K562 (cell line): Measurements from ENCODE around the gene ITGA1. TPM values are rescaled to one million over a fixed set of nuclear protein-coding genes. Genes with fewer than 3 reads are reported as not detected.

Experiments
- ATAC-seq: fragments of 200-7000 bp; cut with Tn5 transposase; 3 replicates; pipeline ENCODE4 v1.9.1; 2020; ENCODE audit warnings: moderate library complexity
- BruUV-seq: library from RNA; stranded (reverse); fragments of 400-500 nt; replicated peaks from 2 replicates; lab custom pipeline; 2021; lab: Mats Ljungman, UMichigan
- CTCF ChIA-PET: fragments of 300-600 bp; formaldehyde crosslinking; extraction: SDS; loops from one replicate; lab custom pipeline; 2021; ENCODE audit warnings: low intra/inter-chr PET ratio; lab: Yijun Ruan, JAX
- POLR2A ChIA-PET: fragments of 300-600, 350-650 bp; sonication (Branson Sonifier 250); formaldehyde crosslinking; extraction: SDS; loops from one replicate; lab custom pipeline; 2021; ENCODE audit warnings: antibody characterized with exemption, inconsistent platforms; lab: Yijun Ruan, JAX
- DNase-seq, 4 experiments: peaks; one replicate each; pipeline versions ENCODE4 v3.0.0 to v3.0.0-alpha.2; 2011 to 2018; ENCODE audit warnings: low spot score in 3 of 4, mixed read lengths in 3 of 4; ENCODE audit errors: extremely low read depth in 1 of 4
- FAIRE-seq: peaks from 2 replicates; lab custom pipeline; 2011; peaks lifted over from hg19 to GRCh38; lab: Jason Lieb, UNC
- H2AFZ ChIP-seq: 2 replicates; pipeline ENCODE4 v1.6.0; 2011; ENCODE audit warnings: low read depth, low read length, control low read depth, inconsistent platforms
- H3K27ac ChIP-seq: fragments of 200-600 bp; 3 replicates; pipeline ENCODE4 v1.8.0; 2011; ENCODE audit warnings: low read depth, mild to moderate bottlenecking, control low read depth, inconsistent platforms, low read length, moderate library complexity, mixed read lengths; ENCODE audit errors: extremely low read depth
- H3K27me3 ChIP-seq, 2 experiments: fragments of 300-600 bp in 1 of 2; 2 replicates in 1 of 2; 3 replicates in 1 of 2; pipeline versions ENCODE4 v1.6.0 to v1.8.0; 2011; ENCODE audit warnings: inconsistent platforms in 2 of 2, low read length in 2 of 2, mild to moderate bottlenecking in 1 of 2, mixed read lengths in 1 of 2, moderate library complexity in 1 of 2; ENCODE audit not compliant: control insufficient read depth in 2 of 2, insufficient read depth in 2 of 2
- H3K36me3 ChIP-seq: fragments of 300-600 bp; 3 replicates; pipeline ENCODE4 v1.8.0; 2011; ENCODE audit warnings: mild to moderate bottlenecking, low read length, inconsistent platforms; ENCODE audit not compliant: control insufficient read depth, insufficient read depth
- H3K4me1 ChIP-seq, 2 experiments: fragments of 200-600 bp in 1 of 2; replicated peaks in 1 of 2; 2 replicates in 1 of 2; 3 replicates in 1 of 2; pipeline versions ENCODE4 v1.5.1 to v1.8.0; 2011; ENCODE audit warnings: inconsistent platforms in 2 of 2, low read length in 2 of 2, mild to moderate bottlenecking in 1 of 2, mixed read lengths in 1 of 2, moderate library complexity in 1 of 2; ENCODE audit not compliant: control insufficient read depth in 2 of 2, insufficient read depth in 2 of 2
- H3K4me2 ChIP-seq: 2 replicates; pipeline ENCODE4 v1.6.1; 2011; ENCODE audit warnings: low read length, control low read depth, inconsistent platforms, mixed read lengths; ENCODE audit not compliant: insufficient read depth
- H3K4me3 ChIP-seq: fragments of 200-600 bp; sonication (generic), shearing (Covaris generic); 2 replicates; pipeline ENCODE4 v1.5.1; 2016; ENCODE audit warnings: control low read depth, inconsistent platforms
- H3K79me2 ChIP-seq: fragments of 200-600 bp; 3 replicates; pipeline ENCODE4 v1.8.0; 2011; ENCODE audit warnings: low read length, inconsistent platforms; ENCODE audit not compliant: control insufficient read depth, insufficient read depth
- H3K9ac ChIP-seq, 2 experiments: 2 replicates each; pipeline versions ENCODE4 v1.6.0 to v1.6.1; 2011; ENCODE audit warnings: low read depth in 2 of 2, low read length in 2 of 2, control low read depth in 1 of 2, inconsistent platforms in 1 of 2, mild to moderate bottlenecking in 1 of 2, mixed read lengths in 1 of 2; ENCODE audit not compliant: insufficient read depth in 1 of 2
- H3K9me1 ChIP-seq: one replicate; pipeline ENCODE4 v1.6.0; 2011; ENCODE audit warnings: inconsistent platforms, mild to moderate bottlenecking, low read length, moderate library complexity; ENCODE audit not compliant: control insufficient read depth, insufficient read depth
- H3K9me3 ChIP-seq: replicated peaks from 2 replicates; pipeline ENCODE4 v1.5.1; 2011; ENCODE audit warnings: low read depth, low read length, inconsistent platforms; ENCODE audit not compliant: control insufficient read depth, insufficient read depth
- H4K20me1 ChIP-seq: replicated peaks from 2 replicates; pipeline ENCODE4 v1.6.1; 2011; ENCODE audit warnings: low read length, inconsistent platforms, mixed read lengths; ENCODE audit not compliant: control insufficient read depth, insufficient read depth
- FOXJ2 ChIP-seq: fragments of 200-800 bp; sonication (Bioruptor generic); IDR thresholded peaks from 2 replicates; pipeline ENCODE4 v1.6.1; 2016; ENCODE audit warnings: missing genetic modification characterization, missing compliant biosample characterization
- GATAD2A ChIP-seq: fragments of 450-650 bp; IDR thresholded peaks from 2 replicates; pipeline ENCODE4 v1.6.1; 2017
- MCM3 ChIP-seq: fragments of 450-650 bp; IDR thresholded peaks from 2 replicates; pipeline ENCODE4 v1.6.1; 2016
- NR2F6 ChIP-seq: fragments of 450-650 bp; formaldehyde crosslinking; IDR thresholded peaks from 2 replicates; pipeline ENCODE4 v1.4.0; 2020; ENCODE audit warnings: mild to moderate bottlenecking
- ZC3H4 ChIP-seq: sonication (generic); formaldehyde crosslinking; IDR thresholded peaks from 2 replicates; pipeline ENCODE4 v1.9.0; 2021; ENCODE audit warnings: missing genetic modification reagents, borderline replicate concordance
- ZNF232 ChIP-seq: sonication (generic); formaldehyde crosslinking; IDR thresholded peaks from 2 replicates; pipeline ENCODE4 v1.8.0; 2022; ENCODE audit warnings: mild to moderate bottlenecking, missing genetic modification reagents
- ZNF79 ChIP-seq: fragments of 250-450 bp; sonication (Bioruptor Pico); IDR thresholded peaks from 2 replicates; pipeline ENCODE4 v1.4.0; 2020; ENCODE audit warnings: low read depth, mild to moderate bottlenecking, moderate library complexity
- whole genome bisulfite sequencing: fragments of 100-300 bp; shearing (Covaris generic); methylation state at CpG from one replicate; pipeline ENCODE4 v1.1.6; 2016; ENCODE audit warnings: low coverage, mixed read lengths; ENCODE audit not compliant: insufficient coverage; ENCODE audit errors: missing lambda C conversion rate; 5-methylcytosine and 5-hydroxymethylcytosine counted together
- in situ Hi-C: fragments of 300-500 bp; cut with MboI; formaldehyde crosslinking; loops from 4 replicates; pipeline ENCODE4 v1.15.0; 2018; ENCODE audit warnings: inconsistent platforms, mixed read lengths
- intact Hi-C: fragments of 100-400 bp; cut with micrococcal nuclease; formaldehyde crosslinking; loops from 2 replicates; pipeline ENCODE4 v1.14.2; 2022
- polyA plus RNA-seq, 8 experiments: library from polyadenylated mRNA; depleted of rRNA in 4 of 8; stranded (reverse) in 5 of 8; unstranded in 3 of 8; fragments of >200 nt; fragmentation: Nextera tagmentation in 2 of 8; fragmentation: Illumina TruSeq in 1 of 8; extraction: Ambion mirVana in 2 of 8; extraction: Trizol in 1 of 8; gene quantifications; 2 replicates each; pipeline versions ENCODE4 v1.2.1 to v1.2.3, GENCODE V29; 2011 to 2014; ENCODE audit warnings: inconsistent platforms in 1 of 8, missing spikeins in 1 of 8
- total RNA-seq, 7 experiments: library from RNA; depleted of rRNA in 6 of 7; stranded (reverse); fragments of >200 nt in 6 of 7; fragmentation: Illumina TruSeq in 2 of 7; extraction: Trizol in 2 of 7; gene quantifications; 2 replicates each; pipeline versions ENCODE4 v1.2.1 to v1.2.3, GENCODE V29; 2011 to 2021; ENCODE audit warnings: low replicate concordance in 1 of 7
- TF ChIP-seq, protein P1 (sequence below): fragments of 450-650 bp; formaldehyde crosslinking; IDR thresholded peaks from 2 replicates; pipeline ENCODE4 v1.4.0; 2020; ENCODE audit warnings: mild to moderate bottlenecking, moderate library complexity
- TF ChIP-seq, protein P2 (sequence below): fragments of 250-450 bp; sonication (Bioruptor Pico); IDR thresholded peaks from 2 replicates; pipeline ENCODE4 v1.4.0; 2020

ITGA1 gene
- total and polyA plus RNA-seq, 9 of the 15 experiments (the other 6 are each of a cell fraction or from before 2014, with no cell fraction given) = 0.04 to 0.22 TPM; not detected in 7

DNA sequence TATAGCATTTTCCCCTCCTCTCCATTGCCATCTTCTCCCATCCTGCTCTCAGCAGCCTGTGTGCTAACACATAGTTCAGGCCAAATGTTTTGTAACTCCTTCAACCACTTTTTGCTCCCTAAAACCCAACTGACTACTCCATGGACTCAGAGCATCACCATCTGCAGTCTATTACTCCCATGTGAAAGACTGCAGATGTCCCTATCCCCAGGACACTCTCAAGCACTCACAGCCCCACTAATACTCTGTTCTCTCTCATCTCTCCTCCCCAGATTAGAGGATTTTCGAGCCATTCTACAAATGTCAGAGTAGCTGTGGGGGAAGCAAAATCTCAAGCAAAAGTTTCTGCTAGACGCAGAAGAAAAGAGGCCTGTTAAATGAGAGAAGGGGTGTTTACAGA is 99.3 kb downstream of the ITGA1 start:
- FAIRE-seq (no peak), ATAC-seq (peak; percentile 26; the same call in 1 of the 3 replicates), DNase-seq (no peak)
- BruUV-seq = no TSS peak
- Histone ChIP-seq H3K4me3 (no peak overlapping the region), H4K20me1 (no peaks in the 10 kb centered on the region), H3K9ac (no peak overlapping the region), H3K9me3 (no peaks in the 10 kb centered on the region), H3K27me3 (no peaks in the 10 kb centered on the region), H3K4me2 (no peak overlapping the region), H3K9me1 (no peaks in the 10 kb centered on the region), H3K27ac (no peak overlapping the region), H3K4me1 (no peaks in the 10 kb centered on the region), H2AFZ (0 out of 2 replicates have a peak overlapping the region, but pooled peaks have one; percentile 12), H3K36me3 (no peaks in the 10 kb centered on the region), H3K79me2 (no peaks in the 10 kb centered on the region)
- 6% methylated on average over 2 of the region's 2 CpGs for WGBS
- intact Hi-C loops (no loop called here), in situ Hi-C loops (no loop called here)
- POLR2A ChIA-PET = no interaction called here
- TF ChIP-seq, protein P1, sequence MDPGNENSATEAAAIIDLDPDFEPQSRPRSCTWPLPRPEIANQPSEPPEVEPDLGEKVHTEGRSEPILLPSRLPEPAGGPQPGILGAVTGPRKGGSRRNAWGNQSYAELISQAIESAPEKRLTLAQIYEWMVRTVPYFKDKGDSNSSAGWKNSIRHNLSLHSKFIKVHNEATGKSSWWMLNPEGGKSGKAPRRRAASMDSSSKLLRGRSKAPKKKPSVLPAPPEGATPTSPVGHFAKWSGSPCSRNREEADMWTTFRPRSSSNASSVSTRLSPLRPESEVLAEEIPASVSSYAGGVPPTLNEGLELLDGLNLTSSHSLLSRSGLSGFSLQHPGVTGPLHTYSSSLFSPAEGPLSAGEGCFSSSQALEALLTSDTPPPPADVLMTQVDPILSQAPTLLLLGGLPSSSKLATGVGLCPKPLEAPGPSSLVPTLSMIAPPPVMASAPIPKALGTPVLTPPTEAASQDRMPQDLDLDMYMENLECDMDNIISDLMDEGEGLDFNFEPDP (CRISPR knock-in tag) = no peak
- TF ChIP-seq, protein P2, sequence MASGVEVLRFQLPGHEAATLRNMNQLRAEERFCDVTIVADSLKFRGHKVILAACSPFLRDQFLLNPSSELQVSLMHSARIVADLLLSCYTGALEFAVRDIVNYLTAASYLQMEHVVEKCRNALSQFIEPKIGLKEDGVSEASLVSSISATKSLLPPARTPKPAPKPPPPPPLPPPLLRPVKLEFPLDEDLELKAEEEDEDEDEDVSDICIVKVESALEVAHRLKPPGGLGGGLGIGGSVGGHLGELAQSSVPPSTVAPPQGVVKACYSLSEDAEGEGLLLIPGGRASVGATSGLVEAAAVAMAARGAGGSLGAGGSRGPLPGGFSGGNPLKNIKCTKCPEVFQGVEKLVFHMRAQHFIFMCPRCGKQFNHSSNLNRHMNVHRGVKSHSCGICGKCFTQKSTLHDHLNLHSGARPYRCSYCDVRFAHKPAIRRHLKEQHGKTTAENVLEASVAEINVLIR (CRISPR knock-in tag) = no peak
- TF ChIP-seq FOXJ2 (tag) (no peak), NR2F6 (CRISPR knock-in tag) (no peak), ZNF232 (CRISPR knock-in tag) (no peak), ZC3H4 (no peak), ZNF79 (no peak), GATAD2A (no peak), MCM3 (no peak)
- CTCF ChIA-PET = no interaction called here
